Measurements from ENCODE around the gene MET. TPM values are rescaled to one million over a fixed set of nuclear protein-coding genes. Genes with fewer than 3 reads are reported as not detected.

MET gene
- total RNA-seq, 4 donors from 2014 or later = 15.9 to 36.8 (median 28.7) TPM

- peaks cover 50 to 63% of the 10 kb centered on the region in 2 donors for H3K4me1 ChIP-seq
- no peaks in the 10 kb centered on the region for H3K9me3 ChIP-seq
- H3K27ac ChIP-seq = peak overlapping the region in 3 of 4 donors; percentile 21 to 78 (median 30)
- no peaks in the 10 kb centered on the region for H3K27me3 ChIP-seq
- no peak overlapping the region for H3K4me3 ChIP-seq
- intact Hi-C loops (cut with DNase I; ENCODE audit: low total_unique reads) (loop anchor here (5.0 kb wide), 1 partner anchor 37 kb away; the partner anchor contains the start of gene MET), in situ Hi-C loops (cut with MboI; ENCODE audit: low sequenced_read_pairs in 4 of 4) (no loop called here)
- H3K36me3 ChIP-seq = no peaks in the 10 kb centered on the region
- ATAC-seq = no peak
- TF ChIP-seq POLR2A (IDR thresholded peaks at IDR 0.05) = no peak
- TF ChIP-seq, protein P1, sequence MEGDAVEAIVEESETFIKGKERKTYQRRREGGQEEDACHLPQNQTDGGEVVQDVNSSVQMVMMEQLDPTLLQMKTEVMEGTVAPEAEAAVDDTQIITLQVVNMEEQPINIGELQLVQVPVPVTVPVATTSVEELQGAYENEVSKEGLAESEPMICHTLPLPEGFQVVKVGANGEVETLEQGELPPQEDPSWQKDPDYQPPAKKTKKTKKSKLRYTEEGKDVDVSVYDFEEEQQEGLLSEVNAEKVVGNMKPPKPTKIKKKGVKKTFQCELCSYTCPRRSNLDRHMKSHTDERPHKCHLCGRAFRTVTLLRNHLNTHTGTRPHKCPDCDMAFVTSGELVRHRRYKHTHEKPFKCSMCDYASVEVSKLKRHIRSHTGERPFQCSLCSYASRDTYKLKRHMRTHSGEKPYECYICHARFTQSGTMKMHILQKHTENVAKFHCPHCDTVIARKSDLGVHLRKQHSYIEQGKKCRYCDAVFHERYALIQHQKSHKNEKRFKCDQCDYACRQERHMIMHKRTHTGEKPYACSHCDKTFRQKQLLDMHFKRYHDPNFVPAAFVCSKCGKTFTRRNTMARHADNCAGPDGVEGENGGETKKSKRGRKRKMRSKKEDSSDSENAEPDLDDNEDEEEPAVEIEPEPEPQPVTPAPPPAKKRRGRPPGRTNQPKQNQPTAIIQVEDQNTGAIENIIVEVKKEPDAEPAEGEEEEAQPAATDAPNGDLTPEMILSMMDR (IDR thresholded peaks at IDR 0.05 in 4 of 5, conservative IDR thresholded peaks at IDR 0.05 in 1 of 5) = no peak
- DNase-seq = no peak
These were observed 37.3 kb downstream of the MET start for GRCh38 chr7:116709336-116709735.

DNA sequence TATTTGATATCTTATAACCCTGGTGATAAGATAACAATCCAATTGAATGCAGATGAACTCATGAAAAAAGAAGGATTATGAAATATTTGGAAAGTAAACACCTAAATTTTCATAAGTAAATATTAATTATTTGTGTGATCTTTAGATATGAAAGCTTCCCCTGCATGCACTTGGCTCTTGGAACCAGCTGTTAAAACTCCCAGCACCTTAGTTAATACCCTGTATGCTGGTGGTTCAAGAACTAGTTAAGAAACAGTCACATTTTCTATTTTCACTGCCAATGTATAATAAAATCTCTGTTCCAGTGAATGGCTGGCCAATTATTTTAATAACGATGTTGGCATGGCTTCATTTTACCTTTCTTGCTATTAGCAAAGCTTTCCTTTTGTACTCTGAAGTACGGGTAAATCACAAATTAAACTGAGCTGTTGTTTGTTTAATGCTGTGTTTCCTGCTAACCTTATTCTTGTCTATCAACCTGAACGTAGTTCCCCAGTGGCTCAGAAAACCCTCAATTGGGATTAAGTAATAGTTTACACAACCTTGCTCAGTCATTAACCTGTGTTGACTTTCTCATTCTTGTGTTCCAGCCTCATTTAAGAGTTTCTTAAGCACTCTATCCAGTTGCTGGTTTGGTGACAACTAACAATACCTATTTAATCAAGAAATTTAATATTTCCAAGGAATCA is 38.9 kb downstream of the MET start:
- Histone ChIP-seq H3K27me3 (no peaks in the 10 kb centered on the region), H3K4me1 (peaks cover 39 to 47% of the 10 kb centered on the region in 2 donors), H3K9me3 (no peaks in the 10 kb centered on the region), H3K36me3 (no peaks in the 10 kb centered on the region), H3K27ac (peak overlapping the region in 2 of 4 donors; percentile 12 to 25), H3K4me3 (no peak overlapping the region)
- intact Hi-C loops (cut with DNase I; ENCODE audit: low total_unique reads) (loop anchor here (5.0 kb wide), 1 partner anchor 79 kb away; no protein-coding TSS in a partner anchor), in situ Hi-C loops (cut with MboI; ENCODE audit: low sequenced_read_pairs in 4 of 4) (no loop called here)
- no peak for ATAC-seq
- TF ChIP-seq, protein P1 (IDR thresholded peaks at IDR 0.05 in 4 of 5, conservative IDR thresholded peaks at IDR 0.05 in 1 of 5) = no peak
- no peak for TF ChIP-seq POLR2A (IDR thresholded peaks at IDR 0.05)
- DNase-seq = no peak

DNA sequence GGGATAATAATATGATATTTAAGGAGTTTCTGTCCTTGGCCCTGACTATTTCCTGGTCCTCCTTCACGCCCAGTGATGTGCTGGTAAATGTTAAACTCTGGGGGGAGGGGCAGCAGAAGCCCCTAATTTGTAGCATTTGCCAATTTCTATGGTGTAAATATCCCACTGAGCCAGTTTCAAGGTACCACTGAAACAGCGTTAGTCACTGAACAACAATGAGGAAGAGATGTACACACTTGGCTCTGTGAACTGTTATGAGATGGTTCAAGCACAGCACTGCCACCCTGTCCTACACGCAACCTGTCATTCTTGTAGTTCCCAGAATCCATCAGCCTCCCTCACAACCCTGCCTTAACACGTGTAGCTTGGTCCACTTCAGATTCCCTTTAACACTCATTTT is 39.8 kb downstream of the MET start:
- no peak for ATAC-seq
- peaks cover 40 to 47% of the 10 kb centered on the region in 2 donors for H3K4me1 ChIP-seq
- H3K4me3 ChIP-seq = no peak overlapping the region
- in situ Hi-C loops (cut with MboI; ENCODE audit: low sequenced_read_pairs in 4 of 4) = no loop called here
- no peaks in the 10 kb centered on the region for H3K36me3 ChIP-seq
- no peaks in the 10 kb centered on the region for H3K9me3 ChIP-seq
- H3K27me3 ChIP-seq = no peaks in the 10 kb centered on the region
- peak overlapping the region in 1 of 4 donors; percentile 13 for H3K27ac ChIP-seq
- TF ChIP-seq, protein P1 (IDR thresholded peaks at IDR 0.05 in 4 of 5, conservative IDR thresholded peaks at IDR 0.05 in 1 of 5) = no peak
- TF ChIP-seq POLR2A (IDR thresholded peaks at IDR 0.05) = no peak
- DNase-seq = no peak
- intact Hi-C loops (cut with DNase I; ENCODE audit: low total_unique reads) = loop anchor here (5.0 kb wide), 1 partner anchor 79 kb away; no protein-coding TSS in a partner anchor

GRCh38 chr7:116713500-116713899 is 41.5 kb downstream of the MET start:
- Histone ChIP-seq H3K27ac (peak overlapping the region in 3 of 4 donors; percentile 3 to 49 (median 42)), H3K27me3 (no peaks in the 10 kb centered on the region), H3K36me3 (no peaks in the 10 kb centered on the region), H3K4me1 (peaks cover 31 to 36% of the 10 kb centered on the region in 2 donors), H3K4me3 (no peak overlapping the region), H3K9me3 (no peaks in the 10 kb centered on the region)
- intact Hi-C loops (cut with DNase I; ENCODE audit: low total_unique reads) (loop anchor here (5.0 kb wide), 1 partner anchor 81 kb away; no protein-coding TSS in a partner anchor), in situ Hi-C loops (cut with MboI; ENCODE audit: low sequenced_read_pairs in 4 of 4) (no loop called here)
- DNase-seq = no peak
- no peak for ATAC-seq
- no peak for TF ChIP-seq POLR2A (IDR thresholded peaks at IDR 0.05)
- TF ChIP-seq, protein P1 (IDR thresholded peaks at IDR 0.05 in 4 of 5, conservative IDR thresholded peaks at IDR 0.05 in 1 of 5) = no peak

Data from gastrocnemius medialis (tissue), 4 donors.